Mucosa of gallbladder (tissue), 1 donor: ENCODE measurements around the gene S1PR4. TPM values are rescaled to one million over a fixed set of nuclear protein-coding genes. Genes with fewer than 3 reads are reported as not detected.
"Not testable (repeated sequence)": the region's sequence is repeated elsewhere in the genome, so short reads cannot be mapped to it uniquely, and the experiment has no call there.

Source experiments
- DNase-seq: peaks from one replicate; pipeline ENCODE4 v3.0.0-alpha.2; 2020; ENCODE audit warnings: low spot score
- total RNA-seq: library from RNA; stranded (reverse); gene quantifications from one replicate; pipeline ENCODE4 v1.2.1, GENCODE V29; 2021
- donor health status: DM: no; HTN: no; CAD: no.

Gene S1PR4
- total RNA-seq, 1 donor from 2014 or later: 2.4 TPM

DNA sequence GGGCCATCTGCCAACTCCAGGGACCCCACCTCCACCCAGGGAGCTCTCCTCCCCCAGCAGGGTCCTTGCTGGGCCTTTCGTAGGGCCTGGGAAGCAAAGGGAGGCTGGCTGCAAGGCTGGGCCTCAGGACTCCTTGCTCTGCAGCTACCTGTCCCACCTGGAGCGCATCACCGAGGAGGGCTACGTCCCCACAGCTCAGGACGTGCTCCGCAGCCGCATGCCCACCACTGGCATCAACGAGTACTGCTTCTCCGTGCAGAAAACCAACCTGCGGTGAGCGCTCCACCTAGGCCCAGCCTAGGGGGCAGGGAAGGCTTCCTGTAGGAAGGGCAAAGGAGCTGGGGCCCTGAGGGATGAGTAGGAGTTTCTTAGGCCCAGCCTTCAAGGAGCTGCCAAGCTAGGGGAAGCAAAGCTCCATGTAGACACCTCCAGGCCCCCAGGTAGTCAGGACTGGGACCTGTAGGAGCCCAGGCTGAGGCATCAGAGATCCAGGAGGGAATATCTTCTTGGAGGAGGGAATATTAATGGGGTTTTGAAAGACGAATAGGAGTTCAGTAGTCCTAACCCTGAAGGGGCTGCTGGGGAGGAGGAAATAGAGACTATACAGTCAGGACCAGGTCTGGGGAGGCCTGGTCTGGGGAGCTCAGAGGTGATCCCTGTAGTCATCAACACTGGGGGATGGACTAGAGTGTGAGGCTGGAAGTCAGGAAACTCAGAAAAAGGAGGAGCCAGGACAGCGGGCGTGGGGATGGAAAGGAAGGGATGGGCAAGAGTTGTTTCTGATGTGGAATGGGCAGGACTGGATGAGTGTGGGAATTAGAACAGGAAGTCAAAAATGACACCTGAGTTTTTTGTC lies 26.8 kb upstream of the S1PR4 start:
- DNase-seq: no peak

DNA sequence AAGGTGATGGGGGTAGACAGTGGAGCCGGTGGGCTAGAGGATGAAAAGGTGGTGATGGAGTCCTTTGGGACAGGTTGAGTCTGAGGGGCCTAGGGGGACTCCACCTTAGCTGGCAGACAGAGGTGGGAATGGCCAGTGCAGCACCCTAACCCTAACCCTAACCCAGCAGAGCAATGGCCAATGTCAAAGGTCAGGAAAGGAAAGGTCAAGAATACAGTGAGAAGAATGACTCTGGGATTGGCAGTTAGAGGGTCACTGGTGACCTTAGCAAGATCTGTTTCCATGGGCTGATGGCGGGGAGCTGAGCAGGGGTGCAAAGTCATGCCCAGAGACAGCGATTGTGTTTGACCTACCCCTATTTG lies 26.2 kb upstream of the S1PR4 start:
- no peak for DNase-seq

GRCh38 chr19:3153286-3154230 lies 25.0 kb upstream of the S1PR4 start:
- DNase-seq: no peak

- not testable (repeated sequence) for DNase-seq
These were observed 24.1 kb upstream of the S1PR4 start for GRCh38 chr19:3154447-3154846.

GRCh38 chr19:3154957-3155736 lies 23.4 kb upstream of the S1PR4 start:
- peak; percentile 73 for DNase-seq

- no peak for DNase-seq
These were observed 21.3 kb upstream of the S1PR4 start for GRCh38 chr19:3157096-3157845.

DNA sequence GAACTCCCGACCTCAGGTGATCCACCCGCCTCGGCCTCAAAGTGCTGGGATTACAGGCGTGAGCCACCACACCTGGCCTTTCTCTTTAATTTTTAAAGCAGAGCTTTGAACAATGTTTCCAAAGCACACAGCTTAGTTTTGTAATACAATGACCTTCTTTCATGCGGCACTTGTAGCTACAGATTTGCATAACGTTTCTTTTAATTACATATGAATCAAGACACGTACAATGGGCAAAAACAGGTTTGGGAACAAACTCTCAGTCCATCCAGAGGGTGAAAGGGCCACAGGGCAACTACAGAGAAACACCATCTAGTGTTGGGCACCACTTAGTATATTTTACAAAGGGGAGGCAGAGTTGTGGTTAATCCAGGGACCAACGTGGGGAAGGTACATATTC lies 19.0 kb upstream of the S1PR4 start:
- DNase-seq: no peak

DNA sequence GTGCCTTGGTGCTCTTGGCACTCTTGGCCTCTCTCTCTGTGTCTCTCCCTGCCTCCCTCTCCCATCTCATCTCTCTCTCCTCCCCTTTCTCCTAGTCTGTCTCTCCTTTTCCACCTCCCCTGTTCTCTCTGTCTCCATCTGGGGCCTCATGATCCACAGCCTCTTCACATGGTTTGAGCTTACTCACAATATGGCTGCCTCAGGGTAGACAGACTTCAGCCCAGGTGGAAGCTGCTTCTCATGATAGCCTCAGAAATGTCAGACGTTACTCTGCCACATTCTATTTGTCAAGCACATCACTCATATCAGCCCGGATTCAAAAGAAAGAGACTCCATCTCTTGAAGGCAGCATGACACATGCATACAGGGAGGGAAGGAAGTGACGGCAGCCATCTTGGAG lies 18.4 kb upstream of the S1PR4 start:
- DNase-seq: no peak

DNA sequence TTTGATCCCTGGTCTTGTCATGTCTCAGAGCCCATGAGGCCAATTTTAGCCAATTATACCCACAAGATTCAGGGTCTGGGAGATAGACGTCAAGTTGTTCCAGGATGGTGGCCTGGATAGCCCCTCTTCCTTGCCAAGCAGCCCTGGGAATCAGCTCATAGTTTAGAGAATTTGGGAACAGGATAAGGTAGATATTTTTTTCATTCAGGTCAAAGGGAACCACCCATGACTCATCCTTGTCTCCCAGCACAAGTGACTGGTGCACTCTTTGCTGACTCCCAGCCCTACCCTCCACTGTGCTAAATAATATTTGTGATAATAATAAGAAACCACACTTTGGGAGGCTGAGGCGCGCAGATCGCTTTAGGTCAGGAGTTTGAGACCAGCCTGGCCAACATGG lies 17.1 kb upstream of the S1PR4 start:
- no peak for DNase-seq

DNA sequence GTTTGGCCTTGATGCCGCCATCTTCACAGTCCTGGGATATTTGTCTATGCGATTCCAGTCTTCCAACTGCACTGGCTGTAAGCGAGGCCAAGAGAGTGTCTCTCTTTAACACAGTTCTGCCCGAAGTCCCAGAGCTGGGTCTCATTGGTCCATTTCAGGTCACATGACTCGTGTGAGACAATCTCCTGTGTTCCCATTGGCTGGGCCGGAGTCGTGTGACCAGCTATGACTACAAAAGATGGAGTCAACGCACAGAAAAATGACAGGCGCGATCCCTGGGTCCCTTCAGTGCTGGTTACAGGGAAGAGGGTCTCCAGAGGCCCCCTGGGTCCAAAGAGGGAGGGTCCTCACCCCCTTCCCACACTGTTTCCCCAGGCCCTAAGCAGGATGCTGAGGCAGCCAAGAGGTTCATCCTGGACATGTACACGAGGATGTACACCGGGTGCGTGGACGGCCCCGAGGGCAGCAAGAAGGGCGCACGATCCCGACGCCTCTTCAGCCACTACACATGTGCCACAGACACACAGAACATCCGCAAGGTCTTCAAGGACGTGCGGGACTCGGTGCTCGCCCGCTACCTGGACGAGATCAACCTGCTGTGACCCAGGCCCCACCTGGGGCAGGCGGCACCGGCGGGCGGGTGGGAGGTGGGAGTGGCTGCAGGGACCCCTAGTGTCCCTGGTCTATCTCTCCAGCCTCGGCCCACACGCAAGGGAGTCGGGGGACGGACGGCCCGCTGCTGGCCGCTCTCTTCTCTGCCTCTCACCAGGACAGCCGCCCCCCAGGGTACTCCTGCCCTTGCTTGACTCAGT lies 15.9 kb upstream of the S1PR4 start:
- no peak for DNase-seq

DNA sequence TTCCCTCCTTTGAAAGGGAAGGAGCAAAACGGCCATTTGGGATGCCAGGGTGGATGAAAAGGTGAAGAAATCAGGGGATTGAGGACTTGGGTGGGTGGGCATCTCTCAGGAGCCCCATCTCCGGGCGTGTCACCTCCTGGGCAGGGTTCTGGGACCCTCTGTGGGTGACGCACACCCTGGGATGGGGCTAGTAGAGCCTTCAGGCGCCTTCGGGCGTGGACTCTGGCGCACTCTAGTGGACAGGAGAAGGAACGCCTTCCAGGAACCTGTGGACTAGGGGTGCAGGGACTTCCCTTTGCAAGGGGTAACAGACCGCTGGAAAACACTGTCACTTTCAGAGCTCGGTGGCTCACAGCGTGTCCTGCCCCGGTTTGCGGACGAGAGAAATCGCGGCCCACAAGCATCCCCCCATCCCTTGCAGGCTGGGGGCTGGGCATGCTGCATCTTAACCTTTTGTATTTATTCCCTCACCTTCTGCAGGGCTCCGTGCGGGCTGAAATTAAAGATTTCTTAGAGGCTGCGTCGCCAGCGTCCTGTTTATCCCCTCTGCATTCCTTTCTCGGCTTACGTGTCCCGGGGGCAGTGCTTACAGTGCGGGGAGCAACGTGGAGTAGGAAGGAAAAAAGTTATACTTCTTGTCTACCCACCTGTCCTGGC lies 15.2 kb upstream of the S1PR4 start:
- DNase-seq: no peak

DNA sequence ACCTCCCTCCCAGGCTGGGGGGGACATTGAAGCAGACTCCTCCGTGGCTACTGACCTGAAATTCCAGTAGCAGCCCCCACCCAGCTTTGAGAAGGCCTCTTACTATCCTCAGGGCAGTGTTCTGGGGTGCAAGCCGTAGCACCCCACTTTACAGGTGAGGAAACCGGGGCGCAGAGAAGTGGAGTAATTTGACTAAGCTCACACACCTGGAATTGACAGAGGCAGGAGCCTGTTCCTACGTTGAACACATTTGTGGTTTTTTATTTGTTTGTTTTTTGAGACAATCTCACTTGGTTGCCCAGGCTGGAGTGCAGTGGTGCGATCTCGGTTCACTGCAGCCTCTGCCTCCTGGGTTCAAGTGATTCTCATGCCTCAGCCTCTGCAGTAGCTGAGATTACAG lies 14.6 kb upstream of the S1PR4 start:
- DNase-seq: no peak

- no peak for DNase-seq
These were observed 10.9 kb upstream of the S1PR4 start for GRCh38 chr19:3167533-3168272.

DNA sequence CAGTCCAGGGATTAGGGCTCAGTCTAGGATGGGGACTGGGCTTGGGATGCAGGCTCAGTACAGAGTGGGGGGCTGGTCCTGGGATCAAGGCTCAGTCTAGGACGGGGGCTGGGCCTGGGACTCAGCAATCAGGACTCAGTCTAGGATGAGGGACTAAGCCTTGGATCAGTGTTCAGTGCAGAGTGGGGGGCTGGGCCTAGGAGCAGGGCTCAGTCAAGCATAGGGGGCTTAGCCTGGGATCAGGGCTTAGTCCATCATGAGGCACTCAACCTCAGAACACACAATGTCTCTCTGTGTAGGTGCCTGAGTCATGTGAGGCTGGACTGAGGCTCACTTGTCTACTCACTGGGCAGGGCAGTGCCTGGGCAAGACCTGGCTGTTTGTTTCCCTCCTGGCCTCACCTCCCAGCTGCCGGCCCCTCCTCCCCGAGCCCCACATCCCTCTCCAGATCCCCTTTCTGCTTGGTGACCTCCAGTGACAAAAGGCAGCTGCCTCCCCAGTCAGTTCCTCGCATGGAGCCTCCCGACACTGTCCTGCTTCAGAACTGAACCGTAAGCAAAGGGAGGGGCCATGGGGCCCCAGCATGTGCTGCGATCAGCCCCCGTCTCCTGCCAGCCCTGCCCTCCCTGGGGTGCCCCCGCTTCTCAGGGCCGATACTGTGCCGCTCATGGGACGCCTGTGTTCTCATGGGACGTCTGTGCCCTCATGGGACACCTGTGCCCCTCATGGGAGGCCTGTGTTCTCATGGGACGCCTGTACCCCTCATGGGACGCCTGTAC lies 6.5 kb upstream of the S1PR4 start:
- no peak for DNase-seq

DNA sequence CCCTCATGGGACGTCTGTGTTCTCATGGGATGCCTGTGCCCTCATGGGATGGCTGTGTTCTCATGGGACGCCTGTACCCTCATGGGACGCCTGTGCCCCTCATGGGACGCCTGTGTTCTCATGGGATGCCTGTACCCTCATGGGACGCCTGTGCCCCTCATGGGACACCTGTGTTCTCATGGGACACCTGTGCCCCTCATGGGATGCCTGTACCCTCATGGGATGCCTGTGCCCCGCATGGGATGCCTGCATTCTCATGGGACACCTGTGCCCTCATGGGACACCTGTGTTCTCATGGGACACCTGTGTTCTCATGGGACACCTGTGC lies 5.9 kb upstream of the S1PR4 start:
- DNase-seq: not testable (repeated sequence)

DNA sequence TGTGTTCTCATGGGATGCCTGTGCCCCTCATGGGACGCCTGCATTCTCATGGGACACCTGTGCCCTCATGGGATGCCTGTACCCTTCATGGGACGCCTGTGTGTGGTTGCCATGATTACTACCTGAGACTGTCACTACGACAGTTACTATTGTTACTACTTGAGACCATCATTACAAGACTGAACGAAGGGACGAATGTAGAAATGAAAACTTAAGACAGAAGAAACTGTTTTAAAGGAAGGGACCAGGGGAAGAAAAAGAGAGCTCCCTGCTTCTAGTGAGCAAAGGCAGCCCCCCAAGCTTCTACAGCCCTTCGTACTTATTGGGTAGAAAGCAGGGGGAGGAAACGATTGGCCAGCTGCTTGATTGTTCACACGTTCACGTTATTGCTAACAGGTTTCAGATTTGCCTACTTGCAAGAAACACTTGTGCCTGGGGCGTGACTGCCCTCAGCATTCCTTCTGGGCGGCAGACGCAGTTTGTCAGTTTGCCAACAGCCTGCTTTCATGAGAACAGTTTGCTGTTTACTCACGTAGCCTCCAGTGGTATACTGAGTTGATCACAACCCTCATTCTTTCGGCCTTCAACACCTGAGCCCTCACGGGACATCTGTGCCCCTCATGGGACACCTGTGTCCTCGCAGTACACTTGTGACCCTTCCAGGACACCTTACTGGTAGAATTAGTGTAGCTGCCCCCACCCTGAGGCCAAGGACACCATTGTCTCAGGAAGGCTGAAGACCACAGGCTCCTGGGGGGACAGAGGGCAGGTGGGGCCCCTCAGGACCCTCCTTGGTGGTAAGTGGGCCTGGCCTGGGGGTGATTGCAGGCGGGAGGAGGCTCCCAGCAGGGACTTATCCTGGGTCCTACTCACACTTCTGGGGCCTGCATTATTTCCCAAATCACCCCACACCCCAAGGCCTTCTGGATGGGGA lies 2.5 kb upstream of the S1PR4 start:
- DNase-seq: peak; percentile 86

DNA sequence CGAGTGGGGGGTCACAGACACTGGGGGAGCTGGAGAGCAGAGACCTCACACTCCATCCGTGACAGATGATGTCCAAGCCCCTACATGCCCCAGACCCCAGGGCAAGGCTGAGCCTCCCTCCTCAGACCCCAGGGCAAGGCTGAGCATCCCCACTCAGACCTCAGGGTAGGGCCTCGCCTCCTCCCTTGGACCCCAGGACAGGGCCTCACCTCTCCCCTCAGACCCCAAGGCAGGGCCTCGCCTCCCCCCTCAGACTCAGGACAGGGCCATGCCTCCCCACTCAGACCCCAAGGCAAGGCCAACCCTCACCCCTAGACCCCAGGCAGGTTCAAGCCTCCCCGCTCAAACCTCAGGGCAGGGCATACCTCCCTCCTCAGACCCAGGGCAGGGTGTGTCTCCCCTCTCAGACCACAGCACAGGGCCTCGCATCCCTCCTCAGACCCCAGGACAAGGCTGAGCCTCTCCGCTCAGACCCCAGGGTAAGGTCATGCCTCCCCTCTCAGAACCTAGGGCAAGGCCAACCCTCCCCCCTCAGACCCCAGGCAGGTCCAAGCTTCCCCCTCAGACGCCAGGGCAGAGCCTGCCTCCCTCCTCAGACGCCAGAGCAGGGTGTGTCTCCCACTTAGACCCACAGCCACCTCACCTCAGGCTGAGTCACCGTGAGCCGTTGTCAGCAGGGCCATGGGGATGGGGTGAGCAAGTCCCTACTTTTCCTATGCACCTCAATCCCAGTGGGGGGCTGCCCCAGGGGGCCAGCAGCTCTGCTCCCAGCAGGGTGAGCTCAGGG lies 1.7 kb upstream of the S1PR4 start:
- no peak for DNase-seq
